Stimulated activated naive B cell treated with anti-CD40 and anti-IgM and Interleukin-4, amounts not matched to agents 10 μg/mL and 1 μg/mL and 100 μg/mL, for 72 hours (primary cell): ENCODE results near the gene MT1E.
"Not testable (repeated sequence)": the region's sequence is repeated elsewhere in the genome, so short reads cannot be mapped to it uniquely, and the experiment has no call there.

ENCODE experiments used
- ATAC-seq, 2 donors: fragments of 150-1000 bp; cut with Tn5 transposase; replicated peaks; 2 replicates each; pipeline ENCODE4 v1.10.0; 2021; ENCODE audit warnings: moderate library complexity in 1 of 2
- DNase-seq: peaks from one replicate; pipeline ENCODE4 v3.0.0; 2021
- H3K27ac Mint-ChIP-seq: one replicate; pipeline ENCODE4 v1.8.0; 2022; ENCODE audit warnings: mild to moderate bottlenecking, mixed read lengths
- H3K27me3 Mint-ChIP-seq, 2 donors: one replicate each; pipeline ENCODE4 v1.8.0; 2022; ENCODE audit warnings: mixed read lengths in 2 of 2
- H3K36me3 Mint-ChIP-seq, 2 donors: one replicate each; pipeline ENCODE4 v1.8.0; 2022; ENCODE audit warnings: mixed read lengths in 2 of 2, mild to moderate bottlenecking in 1 of 2
- H3K4me1 Mint-ChIP-seq, 2 donors: one replicate each; pipeline ENCODE4 v1.8.0; 2022; ENCODE audit warnings: mixed read lengths in 2 of 2, mild to moderate bottlenecking in 1 of 2
- H3K4me3 Mint-ChIP-seq, 2 donors: one replicate each; pipeline ENCODE4 v1.8.0; 2022; ENCODE audit warnings: mild to moderate bottlenecking in 2 of 2, mixed read lengths in 2 of 2, moderate library complexity in 1 of 2
- H3K9me3 Mint-ChIP-seq, 2 donors: one replicate each; pipeline ENCODE4 v1.8.0; 2022; ENCODE audit warnings: mixed read lengths in 2 of 2, mild to moderate bottlenecking in 1 of 2

MT1E gene

GRCh38 chr16:56610609-56611111, 14.9 kb upstream of the MT1E start:
- no peak for DNase-seq
- Mint-ChIP-seq H3K4me3 (peak overlapping the region; percentile 23 to 39), H3K36me3 (no peaks in the 10 kb centered on the region), H3K4me1 (peaks cover 28 to 48% of the 10 kb centered on the region in 2 donors), H3K27me3 (peaks cover 0 to 2% of the 10 kb centered on the region in 2 donors), H3K9me3 (no peaks in the 10 kb centered on the region), H3K27ac (peak overlapping the region; percentile 82)
- ATAC-seq, result no peak

DNA sequence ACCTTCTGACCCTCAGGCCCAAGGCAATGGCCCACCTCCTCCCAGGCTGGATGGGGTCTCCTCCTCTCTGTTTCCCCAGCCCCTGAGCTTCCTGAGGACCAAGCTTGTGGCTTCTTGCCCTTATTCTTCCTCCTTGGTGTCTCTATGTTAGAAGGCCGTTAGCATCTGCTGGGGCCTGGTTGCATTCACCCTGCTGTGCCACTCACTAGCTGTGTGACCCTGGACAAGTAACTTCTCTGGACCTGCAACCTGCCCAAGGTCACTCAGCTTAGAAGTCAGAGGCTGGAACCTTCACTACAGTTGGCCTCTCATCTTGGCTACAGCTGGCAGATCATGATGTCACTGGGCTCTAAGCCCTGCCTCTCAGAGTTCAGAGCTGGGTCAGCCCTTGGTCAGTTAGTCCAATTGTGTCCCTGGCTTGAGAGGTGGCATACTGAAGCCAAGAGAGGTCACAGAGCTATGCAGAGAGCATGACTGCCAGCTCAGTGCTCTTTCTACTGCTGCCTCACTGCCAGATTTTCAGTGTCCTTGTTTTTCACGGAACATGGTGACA, 14.2 kb upstream of the MT1E start:
- Mint-ChIP-seq H3K36me3 (no peaks in the 10 kb centered on the region), H3K4me3 (peak overlapping the region; percentile 9 to 23), H3K4me1 (peaks cover 28 to 48% of the 10 kb centered on the region in 2 donors), H3K9me3 (no peaks in the 10 kb centered on the region), H3K27ac (peak overlapping the region; percentile 94), H3K27me3 (peaks cover 0 to 8% of the 10 kb centered on the region in 2 donors)
- DNase-seq (no peak), ATAC-seq (no peak)

- Mint-ChIP-seq H3K4me3 (no peak overlapping the region), H3K27me3 (peaks cover 21 to 31% of the 10 kb centered on the region in 2 donors), H3K4me1 (peaks cover 28 to 42% of the 10 kb centered on the region in 2 donors), H3K36me3 (no peaks in the 10 kb centered on the region), H3K9me3 (no peaks in the 10 kb centered on the region), H3K27ac (no peak overlapping the region)
- DNase-seq, result no peak
- ATAC-seq, result no peak
Observed at GRCh38 chr16:56613706-56614105, 11.9 kb upstream of the MT1E start.

DNA sequence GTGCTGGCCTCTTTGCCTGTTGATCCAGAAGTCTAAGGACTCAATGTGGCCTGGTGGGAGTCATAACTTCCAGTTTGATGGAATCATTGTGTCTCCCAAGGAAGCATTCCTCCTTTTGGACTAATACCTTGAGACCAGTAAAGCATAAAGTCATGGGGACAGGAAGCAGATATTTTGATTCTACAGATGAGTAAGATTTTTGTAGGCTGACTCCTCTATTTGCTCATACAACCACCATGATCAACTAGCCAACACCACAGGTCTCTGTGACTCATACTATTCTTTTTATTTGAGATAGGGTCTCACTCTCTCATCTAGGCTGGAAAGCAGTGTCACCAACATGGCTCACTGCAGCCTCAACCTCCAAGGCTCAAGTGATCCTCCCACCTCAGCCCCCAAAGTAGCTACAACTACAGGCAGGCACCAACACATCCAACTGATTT, 11.0 kb upstream of the MT1E start:
- Mint-ChIP-seq H3K4me3 (no peak overlapping the region), H3K27ac (no peak overlapping the region), H3K9me3 (no peaks in the 10 kb centered on the region), H3K36me3 (no peaks in the 10 kb centered on the region), H3K4me1 (peaks cover 20 to 33% of the 10 kb centered on the region in 2 donors), H3K27me3 (peaks cover 27 to 40% of the 10 kb centered on the region in 2 donors)
- DNase-seq, result no peak
- ATAC-seq, result peak in 1 of 2 donors; percentile 24

- Mint-ChIP-seq H3K27me3 (peaks cover 33 to 45% of the 10 kb centered on the region in 2 donors), H3K4me3 (no peak overlapping the region), H3K4me1 (peaks cover 16 to 25% of the 10 kb centered on the region in 2 donors), H3K36me3 (no peaks in the 10 kb centered on the region), H3K27ac (no peak overlapping the region), H3K9me3 (no peaks in the 10 kb centered on the region)
- DNase-seq (no peak), ATAC-seq (no peak)
Observed at GRCh38 chr16:56615353-56615752, 10.2 kb upstream of the MT1E start.

- Mint-ChIP-seq H3K9me3 (no peaks in the 10 kb centered on the region), H3K27me3 (peaks cover 41 to 55% of the 10 kb centered on the region in 2 donors), H3K4me3 (peak overlapping the region; percentile 61 to 72), H3K36me3 (no peaks in the 10 kb centered on the region), H3K27ac (no peak overlapping the region), H3K4me1 (peaks cover 6 to 13% of the 10 kb centered on the region in 2 donors)
- DNase-seq (no peak), ATAC-seq (no peak)
Observed at GRCh38 chr16:56616608-56617211, 8.9 kb upstream of the MT1E start.

GRCh38 chr16:56617212-56618085, 8.1 kb upstream of the MT1E start:
- peak overlapping the region; percentile 61 to 72 for H3K4me3 Mint-ChIP-seq
- no peak overlapping the region for H3K27ac Mint-ChIP-seq
- no peak for DNase-seq
- no peaks in the 10 kb centered on the region for H3K36me3 Mint-ChIP-seq
- H3K27me3 Mint-ChIP-seq, result peaks cover 43 to 62% of the 10 kb centered on the region in 2 donors
- peaks cover 6 to 13% of the 10 kb centered on the region in 2 donors for H3K4me1 Mint-ChIP-seq
- no peaks in the 10 kb centered on the region for H3K9me3 Mint-ChIP-seq
- ATAC-seq, result peak; percentile 60 to 68

- Mint-ChIP-seq H3K36me3 (no peaks in the 10 kb centered on the region), H3K4me3 (no peak overlapping the region), H3K4me1 (peaks cover 6 to 13% of the 10 kb centered on the region in 2 donors), H3K27me3 (peaks cover 49 to 68% of the 10 kb centered on the region in 2 donors), H3K9me3 (no peaks in the 10 kb centered on the region), H3K27ac (no peak overlapping the region)
- ATAC-seq (no peak), DNase-seq (no peak)
Observed at GRCh38 chr16:56618138-56618537, 7.4 kb upstream of the MT1E start.

DNA sequence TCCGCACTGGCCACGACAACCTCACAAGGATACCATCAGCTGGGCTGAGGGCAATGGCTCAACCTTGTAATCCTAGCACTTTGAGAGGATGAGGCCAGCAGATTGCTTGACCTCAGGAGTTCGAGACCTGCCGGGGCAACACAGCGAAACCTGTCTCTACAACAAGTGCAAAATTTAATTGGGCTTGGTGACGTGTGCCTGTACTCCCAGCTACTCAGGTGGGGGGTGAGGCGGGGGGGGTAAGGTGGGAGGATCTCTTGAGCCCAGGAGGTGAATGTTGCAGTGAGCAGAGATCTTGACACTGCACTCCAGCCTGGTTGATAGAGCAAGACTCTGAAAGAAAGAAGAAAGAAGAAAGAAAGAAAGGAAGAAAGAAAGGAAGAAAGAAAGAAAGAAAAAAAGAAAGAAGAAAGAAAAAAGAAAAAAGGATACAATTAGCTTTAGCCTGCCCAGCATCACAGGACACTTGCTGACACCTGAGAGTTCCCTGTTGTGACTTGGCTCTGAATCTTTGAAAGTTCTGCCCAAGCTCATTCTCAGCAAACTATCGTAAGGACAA, 5.2 kb upstream of the MT1E start:
- no peak overlapping the region for H3K4me3 Mint-ChIP-seq
- H3K9me3 Mint-ChIP-seq, result no peaks in the 10 kb centered on the region
- peaks cover 11 to 21% of the 10 kb centered on the region in 2 donors for H3K4me1 Mint-ChIP-seq
- no peaks in the 10 kb centered on the region for H3K36me3 Mint-ChIP-seq
- peak overlapping the region; percentile 21 for H3K27ac Mint-ChIP-seq
- DNase-seq, result no peak
- peaks cover 65 to 89% of the 10 kb centered on the region in 2 donors for H3K27me3 Mint-ChIP-seq
- ATAC-seq, result no peak

GRCh38 chr16:56621665-56622445, 3.7 kb upstream of the MT1E start:
- H3K27ac Mint-ChIP-seq, ATAC-seq, H3K4me3 Mint-ChIP-seq, DNase-seq, H3K36me3 Mint-ChIP-seq, H3K9me3 Mint-ChIP-seq: not testable (repeated sequence)
- Mint-ChIP-seq H3K27me3 (peaks cover 70 to 90% of the 10 kb centered on the region in 2 donors), H3K4me1 (peaks cover 14 to 25% of the 10 kb centered on the region in 2 donors)

GRCh38 chr16:56623184-56623583, 2.4 kb upstream of the MT1E start:
- peaks cover 59 to 81% of the 10 kb centered on the region in 2 donors for H3K27me3 Mint-ChIP-seq
- H3K4me1 Mint-ChIP-seq, result peaks cover 9 to 15% of the 10 kb centered on the region in 2 donors
- H3K27ac Mint-ChIP-seq, ATAC-seq, H3K9me3 Mint-ChIP-seq, H3K4me3 Mint-ChIP-seq, DNase-seq, H3K36me3 Mint-ChIP-seq: not testable (repeated sequence)

GRCh38 chr16:56623637-56624036, 1.9 kb upstream of the MT1E start:
- ATAC-seq (no peak), DNase-seq (no peak)
- Mint-ChIP-seq H3K27me3 (peaks cover 55 to 79% of the 10 kb centered on the region in 2 donors), H3K4me1 (peaks cover 10 to 15% of the 10 kb centered on the region in 2 donors), H3K9me3 (no peaks in the 10 kb centered on the region), H3K27ac (no peak overlapping the region), H3K36me3 (no peaks in the 10 kb centered on the region), H3K4me3 (no peak overlapping the region)

GRCh38 chr16:56625943-56626654, 518 bp downstream of the MT1E start:
- Mint-ChIP-seq H3K4me1 (peaks cover 23 to 33% of the 10 kb centered on the region in 2 donors), H3K4me3 (peak overlapping the region; percentile 73 to 88), H3K27me3 (peaks cover 41 to 65% of the 10 kb centered on the region in 2 donors), H3K9me3 (no peaks in the 10 kb centered on the region), H3K36me3 (no peaks in the 10 kb centered on the region), H3K27ac (peak overlapping the region; percentile 59)
- ATAC-seq, result no peak
- no peak for DNase-seq
